Measurements from ENCODE around the gene RAB1B. TPM values are rescaled to one million over a fixed set of nuclear protein-coding genes. Genes with fewer than 3 reads are reported as not detected.

Gene RAB1B
- total and polyA plus RNA-seq, 4 donors: 40.4 to 83.0 (median 51.3) TPM

GRCh38 chr11:66221012-66221411, 47.4 kb upstream of the RAB1B start:
- DNase-seq (ENCODE audit: low spot score): no peak
- TF ChIP-seq RXRA (IDR thresholded peaks at IDR 0.05): no peak
- H3K36me3 ChIP-seq (ENCODE audit: control insufficient read depth in 4 of 4, insufficient read depth in 3 of 4, low read depth in 1 of 4, low read length in 3 of 4): peaks cover 2 to 14% (median 9%) of the 10 kb centered on the region in 4 donors
- no peaks in the 10 kb centered on the region for H3K9me3 ChIP-seq (ENCODE audit: control insufficient read depth in 4 of 4, low read length in 3 of 4)
- 94% methylated on average over 13 of the region's 13 CpGs for WGBS
- no peak overlapping the region for H3K4me3 ChIP-seq (ENCODE audit: low read depth in 1 of 3, low read length in 3 of 3)
- peaks cover 0 to 3% (median 0%) of the 10 kb centered on the region in 4 donors for H3K4me1 ChIP-seq (ENCODE audit: control insufficient read depth in 4 of 4, insufficient read depth in 4 of 4, low read length in 3 of 4)
- H3K9ac ChIP-seq (ENCODE audit: low read depth in 1 of 2, low read length in 2 of 2): no peak overlapping the region
- H3K27ac ChIP-seq (ENCODE audit: low read depth in 1 of 2, low read length in 2 of 2): no peak overlapping the region
- H3K27me3 ChIP-seq (ENCODE audit: control insufficient read depth in 4 of 4, insufficient read depth in 4 of 4, low read length in 3 of 4): no peaks in the 10 kb centered on the region

GRCh38 chr11:66221726-66222236, 46.7 kb upstream of the RAB1B start:
- Histone ChIP-seq H3K9me3 (ENCODE audit: control insufficient read depth in 4 of 4, low read length in 3 of 4) (no peaks in the 10 kb centered on the region), H3K27me3 (ENCODE audit: control insufficient read depth in 4 of 4, insufficient read depth in 4 of 4, low read length in 3 of 4) (no peaks in the 10 kb centered on the region), H3K4me1 (ENCODE audit: control insufficient read depth in 4 of 4, insufficient read depth in 4 of 4, low read length in 3 of 4) (peaks cover 0 to 3% (median 0%) of the 10 kb centered on the region in 4 donors), H3K4me3 (ENCODE audit: low read depth in 1 of 3, low read length in 3 of 3) (no peak overlapping the region), H3K9ac (ENCODE audit: low read depth in 1 of 2, low read length in 2 of 2) (no peak overlapping the region), H3K36me3 (ENCODE audit: control insufficient read depth in 4 of 4, insufficient read depth in 3 of 4, low read depth in 1 of 4, low read length in 3 of 4) (peaks cover 2 to 9% (median 5%) of the 10 kb centered on the region in 4 donors), H3K27ac (ENCODE audit: low read depth in 1 of 2, low read length in 2 of 2) (no peak overlapping the region)
- DNase-seq (ENCODE audit: low spot score): no peak
- TF ChIP-seq REST (IDR thresholded peaks at IDR 0.05): no peak
- no peak for TF ChIP-seq CTCF (IDR thresholded peaks at IDR 0.05; ENCODE audit: low read depth, low read length, missing input control)
- no peak for TF ChIP-seq YY1 (IDR thresholded peaks at IDR 0.05)
- TF ChIP-seq SP1 (IDR thresholded peaks at IDR 0.05): no peak
- no peak for TF ChIP-seq NR2F2 (IDR thresholded peaks at IDR 0.05)
- no peak for TF ChIP-seq FOXA1 (IDR thresholded peaks at IDR 0.05)
- TF ChIP-seq ZBTB33 (IDR thresholded peaks at IDR 0.05): no peak
- no peak for TF ChIP-seq FOXA2 (IDR thresholded peaks at IDR 0.05)
- TF ChIP-seq RAD21 (IDR thresholded peaks at IDR 0.05): no peak
- no peak for TF ChIP-seq EGR1 (IDR thresholded peaks at IDR 0.05; ENCODE audit: low read depth in 2 of 2)
- 90% methylated on average over 9 of the region's 9 CpGs for WGBS
